Mesenchymal stem cell (in vitro differentiated cells and primary cell): ENCODE results near the gene TMEM134.
A peak's percentile ranks its signal among the peaks of the same experiment; 100 is the strongest.

Experiments used
- DNase-seq: peaks from one replicate; pipeline ENCODE4 v3.0.0-alpha.2; 2013
- H2AFZ ChIP-seq: one replicate; pipeline ENCODE4 v1.6.1; 2013; ENCODE audit warnings: low read depth, mild to moderate bottlenecking, control low read depth, inconsistent platforms, low read length, moderate library complexity
- H2AK5ac ChIP-seq: 2 replicates; pipeline ENCODE4 v1.6.1; 2013; ENCODE audit warnings: low read length, moderate library complexity, mild to moderate bottlenecking, inconsistent platforms; ENCODE audit not compliant: severe bottlenecking
- H2BK120ac ChIP-seq: one replicate; pipeline ENCODE4 v1.6.1; 2013; ENCODE audit warnings: low read depth, mild to moderate bottlenecking, inconsistent platforms, low read length, moderate library complexity
- H2BK12ac ChIP-seq, 2 experiments: one replicate each; pipeline ENCODE4 v1.6.1; 2013; ENCODE audit warnings: inconsistent platforms in 2 of 2, low read length in 2 of 2, mild to moderate bottlenecking in 2 of 2, moderate library complexity in 2 of 2, control low read depth in 1 of 2
- H2BK15ac ChIP-seq: one replicate; pipeline ENCODE4 v1.6.1; 2013; ENCODE audit warnings: mild to moderate bottlenecking, low read depth, inconsistent platforms; ENCODE audit not compliant: poor library complexity, severe bottlenecking
- H2BK5ac ChIP-seq: 2 replicates; pipeline ENCODE4 v1.6.1; 2013; ENCODE audit warnings: low read depth, mild to moderate bottlenecking, low read length, control low read depth, inconsistent platforms; ENCODE audit not compliant: poor library complexity, severe bottlenecking
- H3K14ac ChIP-seq, 2 experiments: one replicate each; pipeline ENCODE4 v1.6.1; 2013; ENCODE audit warnings: inconsistent platforms in 2 of 2, low read length in 2 of 2, control low read depth in 1 of 2, mild to moderate bottlenecking in 1 of 2, moderate library complexity in 1 of 2
- H3K18ac ChIP-seq, 2 experiments: one replicate each; pipeline ENCODE4 v1.6.1; 2013; ENCODE audit warnings: inconsistent platforms in 2 of 2, low read length in 2 of 2, control low read depth in 1 of 2, low read depth in 1 of 2, mild to moderate bottlenecking in 1 of 2
- H3K23ac ChIP-seq, 2 experiments: one replicate each; pipeline ENCODE4 v1.6.1; 2013; ENCODE audit warnings: inconsistent platforms in 2 of 2, low read length in 2 of 2, mild to moderate bottlenecking in 2 of 2, moderate library complexity in 2 of 2, control low read depth in 1 of 2
- H3K27ac ChIP-seq: 2 replicates; pipeline ENCODE4 v1.5.1; 2013; ENCODE audit warnings: mild to moderate bottlenecking, moderate library complexity, low read length, control low read depth, inconsistent platforms; ENCODE audit not compliant: poor library complexity, severe bottlenecking
- H3K27me3 ChIP-seq, 2 experiments: 2 replicates each; pipeline versions ENCODE4 v1.6.1 to v1.7.0; 2013; ENCODE audit warnings: low read length in 2 of 2, mild to moderate bottlenecking in 2 of 2, moderate library complexity in 2 of 2, control low read depth in 1 of 2, inconsistent platforms in 1 of 2; ENCODE audit not compliant: control insufficient read depth in 1 of 2, insufficient read depth in 1 of 2
- H3K36me3 ChIP-seq, 2 experiments: 2 replicates each; pipeline versions ENCODE4 v1.6.1 to v1.7.0; 2013; ENCODE audit warnings: low read length in 2 of 2, control low read depth in 1 of 2, inconsistent platforms in 1 of 2, low read depth in 1 of 2, mild to moderate bottlenecking in 1 of 2; ENCODE audit not compliant: insufficient read depth in 2 of 2, control insufficient read depth in 1 of 2
- H3K4ac ChIP-seq, 2 experiments: one replicate each; pipeline ENCODE4 v1.6.1; 2013; ENCODE audit warnings: inconsistent platforms in 2 of 2, low read length in 2 of 2, mild to moderate bottlenecking in 2 of 2, moderate library complexity in 2 of 2, control low read depth in 1 of 2, low read depth in 1 of 2
- H3K4me1 ChIP-seq: 2 replicates; pipeline ENCODE4 v1.6.1; 2013; ENCODE audit warnings: low read depth, low read length, control low read depth; ENCODE audit not compliant: control insufficient read depth, insufficient read depth
- H3K4me2 ChIP-seq: 2 replicates; pipeline ENCODE4 v1.6.1; 2013; ENCODE audit warnings: low read length, mild to moderate bottlenecking, inconsistent platforms; ENCODE audit not compliant: poor library complexity, severe bottlenecking
- H3K4me3 ChIP-seq, 2 experiments: 2 replicates each; pipeline versions ENCODE4 v1.5.1 to v1.7.0; 2013; ENCODE audit warnings: low read length in 2 of 2, mild to moderate bottlenecking in 2 of 2, control low read depth in 1 of 2, low read depth in 1 of 2; ENCODE audit not compliant: insufficient read depth in 1 of 2
- H3K79me1 ChIP-seq: replicated peaks from 2 replicates; pipeline ENCODE4 v1.6.1; 2013; ENCODE audit warnings: mild to moderate bottlenecking, control low read depth, low read length, inconsistent platforms; ENCODE audit not compliant: poor library complexity, severe bottlenecking
- H3K9ac ChIP-seq: 2 replicates; pipeline ENCODE4 v1.7.0; 2013; ENCODE audit warnings: mild to moderate bottlenecking, low read length, moderate library complexity
- H3K9me3 ChIP-seq: 2 replicates; pipeline ENCODE4 v1.7.0; 2013; ENCODE audit warnings: mild to moderate bottlenecking, low read length; ENCODE audit not compliant: control insufficient read depth
- H4K8ac ChIP-seq: one replicate; pipeline ENCODE4 v1.6.1; 2013; ENCODE audit warnings: inconsistent platforms, mild to moderate bottlenecking, low read length, moderate library complexity
- H4K91ac ChIP-seq: one replicate; pipeline ENCODE4 v1.6.1; 2013; ENCODE audit warnings: mild to moderate bottlenecking, low read length, inconsistent platforms
- WGBS: methylation state at CpG from one replicate; pipeline ENCODE4 v1.1.7; 2013; ENCODE audit warnings: mixed read lengths; 5-methylcytosine and 5-hydroxymethylcytosine counted together

TMEM134 gene

DNA sequence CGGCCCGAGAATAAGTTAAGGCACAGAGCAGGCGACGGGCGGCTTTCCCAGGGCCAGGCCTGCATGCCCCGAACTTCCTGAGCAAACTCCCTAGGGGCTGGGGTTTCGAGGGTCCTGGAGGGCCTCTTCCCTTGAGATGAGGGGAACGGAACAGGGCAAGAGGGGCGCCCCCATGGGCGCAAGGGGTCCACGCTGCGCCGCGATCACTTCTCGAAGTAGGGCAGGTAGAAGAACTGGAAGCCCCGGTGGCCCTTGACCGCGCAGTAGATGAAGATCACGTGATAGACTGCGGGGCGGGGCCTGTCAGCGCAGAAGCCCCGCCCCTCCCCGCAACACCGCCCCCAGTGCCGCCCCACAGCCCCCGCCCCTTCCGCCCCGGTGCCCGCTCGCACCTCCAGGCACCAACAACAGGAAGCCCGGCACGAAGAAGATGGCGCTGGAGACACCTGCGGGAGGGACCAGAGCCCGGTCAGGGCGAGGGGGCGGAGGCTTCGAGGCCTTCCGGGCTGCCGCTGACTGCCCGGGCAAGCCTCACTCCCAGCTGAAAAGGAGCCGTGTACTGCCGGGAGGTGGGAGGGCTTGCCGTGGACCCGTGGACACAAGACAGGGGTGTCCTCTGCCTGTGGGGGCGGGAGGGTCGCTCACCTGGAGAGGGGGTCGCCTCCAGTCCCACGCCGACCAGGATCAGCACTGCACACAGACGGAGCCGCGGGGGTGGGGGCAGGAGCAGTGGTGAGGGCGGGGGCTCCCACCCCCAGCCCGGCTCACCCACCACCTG lies 4.5 kb downstream of the TMEM134 start:
- H2BK12ac ChIP-seq: peak overlapping the region in 1 of 2 experiments; percentile 80
- H3K79me1 ChIP-seq: peaks cover 17% of the 10 kb centered on the region
- H3K4me3 ChIP-seq: peak overlapping the region; percentile 65
- DNase-seq: peak; percentile 66
- peak overlapping the region; percentile 84 for H2BK15ac ChIP-seq
- peak overlapping the region; percentile 26 for H3K9ac ChIP-seq
- H2AK5ac ChIP-seq: peak overlapping the region; percentile 87
- H2BK120ac ChIP-seq: no peak overlapping the region
- H3K4me2 ChIP-seq: peak overlapping the region; percentile 64
- peak overlapping the region in 1 of 2 experiments; percentile 61 for H3K14ac ChIP-seq
- H3K9me3 ChIP-seq: no peaks in the 10 kb centered on the region
- H4K91ac ChIP-seq: peak overlapping the region; percentile 90
- H4K8ac ChIP-seq: peak overlapping the region; percentile 99
- WGBS: 26% methylated on average over 49 of the region's 56 CpGs
- no peak overlapping the region for H2BK5ac ChIP-seq
- no peaks in the 10 kb centered on the region for H3K27me3 ChIP-seq
- peak overlapping the region; percentile 51 for H2AFZ ChIP-seq
- peak overlapping the region; percentile 48 to 77 for H3K4ac ChIP-seq
- peaks cover 32% of the 10 kb centered on the region for H3K4me1 ChIP-seq
- no peak overlapping the region for H3K23ac ChIP-seq
- H3K36me3 ChIP-seq: peaks cover 13 to 17% of the 10 kb centered on the region in 2 experiments
- H3K27ac ChIP-seq: peak overlapping the region; percentile 26
- H3K18ac ChIP-seq: peak overlapping the region; percentile 40 to 94

GRCh38 chr11:67463680-67464410 lies 5.2 kb downstream of the TMEM134 start:
- H2BK15ac ChIP-seq: peak overlapping the region; percentile 55
- peak overlapping the region; percentile 26 for H3K27ac ChIP-seq
- peaks cover 32% of the 10 kb centered on the region for H3K4me1 ChIP-seq
- peak overlapping the region in 1 of 2 experiments; percentile 37 for H3K14ac ChIP-seq
- H3K9ac ChIP-seq: peak overlapping the region; percentile 26
- peaks cover 16% of the 10 kb centered on the region for H3K79me1 ChIP-seq
- peak overlapping the region; percentile 28 for H2AK5ac ChIP-seq
- peak; percentile 43 for DNase-seq
- no peak overlapping the region for H2AFZ ChIP-seq
- no peak overlapping the region for H2BK120ac ChIP-seq
- no peaks in the 10 kb centered on the region for H3K27me3 ChIP-seq
- H3K23ac ChIP-seq: no peak overlapping the region
- H3K4ac ChIP-seq: peak overlapping the region; percentile 3 to 14
- H3K4me2 ChIP-seq: no peak overlapping the region
- 90% methylated on average over 20 of the region's 20 CpGs for WGBS
- peak overlapping the region in 1 of 2 experiments; percentile 33 for H3K4me3 ChIP-seq
- peak overlapping the region in 1 of 2 experiments; percentile 61 for H2BK12ac ChIP-seq
- no peak overlapping the region for H2BK5ac ChIP-seq
- peaks cover 13 to 17% of the 10 kb centered on the region in 2 experiments for H3K36me3 ChIP-seq
- H4K91ac ChIP-seq: peak overlapping the region; percentile 90
- peak overlapping the region; percentile 99 for H4K8ac ChIP-seq
- H3K9me3 ChIP-seq: no peaks in the 10 kb centered on the region
- peak overlapping the region; percentile 40 to 54 for H3K18ac ChIP-seq

DNA sequence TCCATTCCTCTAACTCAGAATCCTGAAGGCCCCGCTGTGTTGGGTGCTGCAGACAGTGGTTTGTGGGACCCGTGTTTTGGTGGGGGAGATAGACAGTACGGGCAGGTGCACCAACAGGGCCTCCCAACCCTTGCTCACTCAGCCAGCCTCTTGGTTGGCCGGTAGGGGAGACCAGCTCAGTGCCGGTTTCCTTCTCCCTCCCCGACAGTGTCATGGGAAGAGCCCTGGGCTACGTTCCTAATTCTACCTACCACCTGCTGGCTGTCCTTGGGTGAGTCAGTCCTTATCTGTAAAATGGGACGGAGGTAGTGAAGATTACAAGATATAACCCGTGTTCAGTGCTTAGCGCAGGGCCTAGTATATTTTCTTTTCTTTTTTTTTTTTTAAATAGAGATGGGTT lies 5.9 kb downstream of the TMEM134 start:
- no peak overlapping the region for H4K91ac ChIP-seq
- H2AFZ ChIP-seq: no peak overlapping the region
- no peak overlapping the region for H3K23ac ChIP-seq
- H3K27ac ChIP-seq: no peak overlapping the region
- H2BK12ac ChIP-seq: no peak overlapping the region
- no peak overlapping the region for H3K4ac ChIP-seq
- no peaks in the 10 kb centered on the region for H3K27me3 ChIP-seq
- H3K79me1 ChIP-seq: peaks cover 15% of the 10 kb centered on the region
- H3K18ac ChIP-seq: no peak overlapping the region
- H2AK5ac ChIP-seq: no peak overlapping the region
- H3K4me3 ChIP-seq: no peak overlapping the region
- no peak overlapping the region for H2BK5ac ChIP-seq
- H2BK15ac ChIP-seq: no peak overlapping the region
- H3K36me3 ChIP-seq: peaks cover 13 to 17% of the 10 kb centered on the region in 2 experiments
- H4K8ac ChIP-seq: no peak overlapping the region
- no peak overlapping the region for H3K9ac ChIP-seq
- no peak overlapping the region for H3K4me2 ChIP-seq
- no peak overlapping the region for H3K14ac ChIP-seq
- no peak overlapping the region for H2BK120ac ChIP-seq
- no peak for DNase-seq
- WGBS: 95% methylated on average over 6 of the region's 10 CpGs
- no peaks in the 10 kb centered on the region for H3K9me3 ChIP-seq
- H3K4me1 ChIP-seq: peaks cover 31% of the 10 kb centered on the region

GRCh38 chr11:67458266-67458665 lies 10.8 kb downstream of the TMEM134 start:
- Histone ChIP-seq H2BK12ac (no peak overlapping the region), H3K23ac (no peak overlapping the region), H3K9ac (no peak overlapping the region), H3K27me3 (peaks cover 0 to 25% of the 10 kb centered on the region in 2 experiments), H2AFZ (no peak overlapping the region), H3K4me2 (no peak overlapping the region), H3K9me3 (no peaks in the 10 kb centered on the region), H2BK5ac (no peak overlapping the region), H3K18ac (no peak overlapping the region), H3K4me3 (no peak overlapping the region), H3K14ac (no peak overlapping the region), H3K4me1 (peaks cover 3% of the 10 kb centered on the region), H4K91ac (no peak overlapping the region), H4K8ac (no peak overlapping the region), H2BK120ac (no peak overlapping the region), H2BK15ac (no peak overlapping the region), H3K79me1 (no peaks in the 10 kb centered on the region), H2AK5ac (no peak overlapping the region), H3K36me3 (peaks cover 0 to 3% of the 10 kb centered on the region in 2 experiments), H3K27ac (no peak overlapping the region), H3K4ac (no peak overlapping the region)
- 90% methylated on average over 19 of the region's 19 CpGs for WGBS
- DNase-seq: no peak
